ENCODE measurements around the gene LCE4A.

LCE4A gene

DNA sequence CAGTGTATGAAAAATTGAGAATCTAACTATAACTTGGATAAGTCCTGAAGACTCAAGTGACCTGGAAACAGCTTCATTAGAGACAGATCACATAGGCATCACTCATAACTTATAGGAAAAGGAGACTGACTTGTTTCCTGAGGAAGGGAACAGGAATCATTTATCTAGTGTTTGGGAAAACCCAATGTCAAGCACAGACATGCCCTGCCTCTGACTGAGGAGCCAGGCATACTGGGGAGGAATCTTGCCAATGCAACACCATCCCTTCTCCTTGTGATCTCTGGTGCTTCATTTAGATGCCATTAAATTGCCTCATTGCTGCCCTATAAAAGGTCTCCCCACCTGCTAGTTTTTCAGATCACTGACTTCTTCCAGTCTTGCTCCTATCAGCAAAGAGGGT lies 10.3 kb downstream of the LCE4A start:
- CTCF ChIA-PET: no interaction called here
- TF ChIP-seq, protein P1, sequence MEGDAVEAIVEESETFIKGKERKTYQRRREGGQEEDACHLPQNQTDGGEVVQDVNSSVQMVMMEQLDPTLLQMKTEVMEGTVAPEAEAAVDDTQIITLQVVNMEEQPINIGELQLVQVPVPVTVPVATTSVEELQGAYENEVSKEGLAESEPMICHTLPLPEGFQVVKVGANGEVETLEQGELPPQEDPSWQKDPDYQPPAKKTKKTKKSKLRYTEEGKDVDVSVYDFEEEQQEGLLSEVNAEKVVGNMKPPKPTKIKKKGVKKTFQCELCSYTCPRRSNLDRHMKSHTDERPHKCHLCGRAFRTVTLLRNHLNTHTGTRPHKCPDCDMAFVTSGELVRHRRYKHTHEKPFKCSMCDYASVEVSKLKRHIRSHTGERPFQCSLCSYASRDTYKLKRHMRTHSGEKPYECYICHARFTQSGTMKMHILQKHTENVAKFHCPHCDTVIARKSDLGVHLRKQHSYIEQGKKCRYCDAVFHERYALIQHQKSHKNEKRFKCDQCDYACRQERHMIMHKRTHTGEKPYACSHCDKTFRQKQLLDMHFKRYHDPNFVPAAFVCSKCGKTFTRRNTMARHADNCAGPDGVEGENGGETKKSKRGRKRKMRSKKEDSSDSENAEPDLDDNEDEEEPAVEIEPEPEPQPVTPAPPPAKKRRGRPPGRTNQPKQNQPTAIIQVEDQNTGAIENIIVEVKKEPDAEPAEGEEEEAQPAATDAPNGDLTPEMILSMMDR (IDR thresholded peaks at IDR 0.05; ENCODE audit: insufficient read depth, low read length, missing control alignments): no peak
- no peak for DNase-seq (ENCODE audit: low read depth, low spot score)
- no peak overlapping the region for H3K4me3 ChIP-seq (ENCODE audit: low read depth, low read length)
- POLR2A ChIA-PET: no interaction called here

- TF ChIP-seq, protein P1 (IDR thresholded peaks at IDR 0.05; ENCODE audit: insufficient read depth, low read length, missing control alignments): no peak
- H3K4me3 ChIP-seq (ENCODE audit: low read depth, low read length): no peak overlapping the region
- ChIA-PET CTCF (no interaction called here), POLR2A (no interaction called here)
- DNase-seq (ENCODE audit: low read depth, low spot score): no peak
Measured at GRCh38 chr1:152725261-152725660, 17.3 kb downstream of the LCE4A start.

- ChIA-PET POLR2A (no interaction called here), CTCF (no interaction called here)
- TF ChIP-seq, protein P1 (IDR thresholded peaks at IDR 0.05; ENCODE audit: insufficient read depth, low read length, missing control alignments): no peak
- H3K4me3 ChIP-seq (ENCODE audit: low read depth, low read length): no peak overlapping the region
- no peak for DNase-seq (ENCODE audit: low read depth, low spot score)
Measured at GRCh38 chr1:152728986-152729385, 21.0 kb downstream of the LCE4A start.

- H3K4me3 ChIP-seq (ENCODE audit: low read depth, low read length): no peak overlapping the region
- TF ChIP-seq, protein P1 (IDR thresholded peaks at IDR 0.05; ENCODE audit: insufficient read depth, low read length, missing control alignments): no peak
- DNase-seq (ENCODE audit: low read depth, low spot score): no peak
- ChIA-PET POLR2A (no interaction called here), CTCF (no interaction called here)
Measured at GRCh38 chr1:152735648-152736047, 27.7 kb downstream of the LCE4A start.

- H3K4me3 ChIP-seq (ENCODE audit: low read depth, low read length): no peak overlapping the region
- POLR2A ChIA-PET: no interaction called here
- DNase-seq (ENCODE audit: low read depth, low spot score): no peak
- CTCF ChIA-PET: no interaction called here
- TF ChIP-seq, protein P1 (IDR thresholded peaks at IDR 0.05; ENCODE audit: insufficient read depth, low read length, missing control alignments): no peak
Measured at GRCh38 chr1:152737997-152738396, 30.0 kb downstream of the LCE4A start.

- no peak overlapping the region for H3K4me3 ChIP-seq (ENCODE audit: low read depth, low read length)
- CTCF ChIA-PET: no interaction called here
- TF ChIP-seq, protein P1 (IDR thresholded peaks at IDR 0.05; ENCODE audit: insufficient read depth, low read length, missing control alignments): no peak
- no peak for DNase-seq (ENCODE audit: low read depth, low spot score)
- POLR2A ChIA-PET: interaction anchor here (0.6 kb wide), 1 partner anchor 103 kb away, joined by 3 read pairs; the partner anchor contains the start of gene LCE6A
Measured at GRCh38 chr1:152739841-152740240, 31.9 kb downstream of the LCE4A start.

Measured in AG04449 (cell line).